ENCODE results near the gene TSHZ3.
A peak's percentile ranks its signal among the peaks of the same experiment; 100 is the strongest.

The TSHZ3 gene

GRCh38 chr19:31337008-31337914, 12.0 kb downstream of the TSHZ3 start:
- DNase-seq, result no peak

- no peak for DNase-seq
Observed at GRCh38 chr19:31335716-31336115, 13.5 kb downstream of the TSHZ3 start.

- no peak for DNase-seq
Observed at GRCh38 chr19:31334849-31335624, 14.2 kb downstream of the TSHZ3 start.

- DNase-seq, result no peak
Observed at GRCh38 chr19:31334101-31334848, 15.0 kb downstream of the TSHZ3 start.

- no peak for DNase-seq
Observed at GRCh38 chr19:31332096-31332495, 17.1 kb downstream of the TSHZ3 start.

GRCh38 chr19:31331536-31331935, 17.7 kb downstream of the TSHZ3 start:
- peak; percentile 22 for DNase-seq

GRCh38 chr19:31330761-31331160, 18.5 kb downstream of the TSHZ3 start:
- DNase-seq, result no peak

- no peak for DNase-seq
Observed at GRCh38 chr19:31330237-31330636, 19.0 kb downstream of the TSHZ3 start.

GRCh38 chr19:31329819-31330218, 19.4 kb downstream of the TSHZ3 start:
- DNase-seq, result no peak

- DNase-seq, result no peak
Observed at GRCh38 chr19:31328238-31328637, 21.0 kb downstream of the TSHZ3 start.

- no peak for DNase-seq
Observed at GRCh38 chr19:31326329-31327028, 22.8 kb downstream of the TSHZ3 start.

- DNase-seq, result no peak
Observed at GRCh38 chr19:31325342-31325741, 23.9 kb downstream of the TSHZ3 start.

GRCh38 chr19:31319465-31319864, 29.8 kb downstream of the TSHZ3 start:
- DNase-seq, result no peak

- no peak for DNase-seq
Observed at GRCh38 chr19:31318790-31319425, 30.3 kb downstream of the TSHZ3 start.

GRCh38 chr19:31317570-31317969, 31.7 kb downstream of the TSHZ3 start:
- DNase-seq, result no peak

- no peak for DNase-seq
Observed at GRCh38 chr19:31317093-31317492, 32.1 kb downstream of the TSHZ3 start.

- peak; percentile 56 for DNase-seq
Observed at GRCh38 chr19:31316201-31316951, 32.9 kb downstream of the TSHZ3 start.

GRCh38 chr19:31315652-31316051, 33.6 kb downstream of the TSHZ3 start:
- no peak for DNase-seq

- no peak for DNase-seq
Observed at GRCh38 chr19:31314849-31315629, 34.2 kb downstream of the TSHZ3 start.

GRCh38 chr19:31314156-31314555, 35.1 kb downstream of the TSHZ3 start:
- no peak for DNase-seq

All from retina (tissue), 1 donor.